ENCODE measurements around the gene MACROD2.
"Not testable (repeated sequence)": the region's sequence is repeated elsewhere in the genome, so short reads cannot be mapped to it uniquely, and the experiment has no call there.

MACROD2 gene

GRCh38 chr20:15071085-15071808, 1075.9 kb downstream of the MACROD2 start:
- no peak for DNase-seq

GRCh38 chr20:15072316-15072715, 1077.0 kb downstream of the MACROD2 start:
- no peak for DNase-seq

- DNase-seq, result no peak
These were observed 1080.3 kb downstream of the MACROD2 start for GRCh38 chr20:15075586-15075985.

DNA sequence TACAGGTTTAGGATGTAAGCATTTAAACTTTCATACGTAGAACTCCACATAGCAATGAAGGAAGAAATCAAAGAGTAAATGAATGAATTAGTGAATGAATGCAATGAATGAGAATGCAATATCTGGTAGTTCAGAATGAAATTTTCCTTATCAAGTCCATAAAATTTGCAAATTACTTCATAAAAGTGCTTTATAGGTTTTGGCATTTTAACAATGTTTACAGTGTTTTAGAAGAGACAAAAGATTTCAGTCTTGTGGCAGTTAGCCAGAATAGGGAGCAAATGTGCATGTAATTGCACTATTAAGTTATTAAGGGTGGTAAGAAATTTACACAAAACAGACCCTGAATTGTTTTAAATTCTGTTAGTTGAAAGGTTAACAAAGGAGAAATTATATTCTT, 1081.5 kb downstream of the MACROD2 start:
- no peak for DNase-seq

GRCh38 chr20:15077733-15078250, 1082.5 kb downstream of the MACROD2 start:
- no peak for DNase-seq

DNA sequence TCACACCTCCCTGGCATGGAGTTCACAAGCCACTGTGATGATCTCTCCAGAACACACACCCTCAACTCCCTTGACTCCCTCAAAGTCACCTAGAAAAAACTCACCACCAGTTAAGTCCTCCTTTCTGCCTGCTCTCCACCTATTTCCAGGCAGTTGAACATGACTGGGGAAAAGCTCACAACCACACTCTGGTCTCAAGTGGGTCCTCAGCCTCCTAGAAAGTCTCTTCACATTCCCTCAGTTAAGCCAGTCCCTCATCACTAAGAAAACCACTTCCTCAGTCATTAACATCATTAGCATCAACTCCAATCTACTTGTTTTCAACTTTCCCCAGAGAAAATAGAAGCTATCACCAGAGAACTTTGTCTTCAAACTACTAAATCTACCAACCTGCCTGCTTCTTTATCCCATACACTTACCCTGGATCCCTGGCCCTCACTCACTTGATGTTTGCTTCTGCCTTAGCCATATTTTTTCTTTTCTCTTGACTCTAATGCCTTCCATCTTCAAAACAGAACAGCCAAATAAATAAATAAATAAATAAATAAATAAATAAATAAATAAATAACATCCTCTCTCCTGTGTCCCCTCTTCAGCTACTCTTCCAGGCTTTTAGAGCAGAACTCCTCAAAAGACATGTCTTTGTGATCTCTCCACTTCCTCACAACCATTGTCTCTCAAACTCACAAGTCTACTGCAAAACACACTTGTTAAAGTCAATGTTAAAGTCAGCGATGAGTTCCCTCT, 1084.5 kb downstream of the MACROD2 start:
- no peak for DNase-seq

DNA sequence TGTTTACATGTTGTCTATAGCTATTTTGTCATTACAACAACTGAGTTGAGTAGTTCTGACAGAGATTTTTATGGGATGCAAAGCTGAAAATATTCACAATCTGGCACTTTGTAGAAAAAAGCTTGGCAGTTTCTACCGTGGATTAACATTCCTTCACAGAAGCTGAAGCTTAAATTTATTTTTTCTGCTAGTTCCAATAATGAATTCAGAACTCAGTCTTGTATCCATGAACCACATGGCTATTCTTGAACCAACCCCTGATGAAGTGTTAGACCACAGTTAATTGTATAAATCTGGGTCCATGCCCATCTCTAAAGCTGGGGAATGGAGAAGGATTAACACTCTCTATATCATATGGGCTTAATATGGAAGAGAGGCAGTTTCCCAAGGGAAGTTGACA, 1085.9 kb downstream of the MACROD2 start:
- no peak for DNase-seq

GRCh38 chr20:15091421-15092037, 1096.2 kb downstream of the MACROD2 start:
- DNase-seq, result no peak

GRCh38 chr20:15098351-15098750, 1103.0 kb downstream of the MACROD2 start:
- DNase-seq, result no peak

- DNase-seq, result no peak
These were observed 1103.8 kb downstream of the MACROD2 start for GRCh38 chr20:15099130-15099529.

- DNase-seq, result no peak
These were observed 1105.3 kb downstream of the MACROD2 start for GRCh38 chr20:15100506-15101160.

DNA sequence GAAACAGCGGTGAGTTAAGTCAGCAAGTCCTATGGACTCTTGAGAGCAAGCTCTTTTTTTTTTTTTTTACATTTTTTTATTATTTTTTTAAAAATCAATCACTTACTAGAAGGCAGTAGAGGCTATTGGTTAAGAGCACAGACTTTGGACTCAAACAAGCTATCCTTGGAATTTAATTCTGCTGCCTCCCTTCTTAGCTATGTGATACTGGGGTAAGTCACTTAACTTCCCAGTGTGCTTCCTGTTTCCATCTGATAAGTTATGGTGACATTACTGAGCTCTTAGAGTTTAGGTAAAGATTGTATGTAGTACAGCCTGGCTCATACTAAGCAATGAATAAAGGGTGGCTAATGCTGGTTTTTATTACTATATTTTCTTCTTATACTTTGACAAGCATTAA, 1112.6 kb downstream of the MACROD2 start:
- no peak for DNase-seq

GRCh38 chr20:15109494-15109893, 1114.2 kb downstream of the MACROD2 start:
- DNase-seq, result no peak

GRCh38 chr20:15111654-15112053, 1116.3 kb downstream of the MACROD2 start:
- DNase-seq, result no peak

- DNase-seq, result no peak
These were observed 1117.9 kb downstream of the MACROD2 start for GRCh38 chr20:15113144-15113773.

DNA sequence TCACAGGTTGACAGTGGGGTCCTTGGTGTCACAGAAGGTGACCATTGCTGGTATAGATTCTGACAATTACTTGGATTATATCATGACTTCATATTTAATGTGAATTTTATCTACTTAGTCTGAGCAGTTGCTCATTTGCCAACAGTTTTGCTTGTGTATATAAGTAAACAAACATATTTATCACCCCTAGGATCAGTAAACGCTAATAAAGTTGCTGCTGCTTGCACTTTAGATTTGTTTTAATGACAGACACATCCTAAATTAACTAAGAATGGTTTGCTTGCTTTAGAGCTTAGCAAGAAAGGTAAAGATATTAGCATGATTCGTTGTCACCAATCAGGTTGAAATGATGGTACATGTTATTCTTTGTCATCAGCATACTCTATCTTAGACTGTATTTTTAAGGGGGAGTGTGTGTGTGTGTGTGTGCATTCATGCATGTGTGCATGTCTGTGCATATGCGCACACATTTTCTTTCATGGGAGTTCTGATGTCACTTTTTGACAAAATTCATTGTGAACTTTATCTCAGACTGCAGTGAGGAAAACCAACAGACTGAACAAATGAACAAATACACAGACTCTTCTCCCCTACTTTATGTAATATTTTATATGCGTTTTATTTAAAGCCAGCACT, 1124.7 kb downstream of the MACROD2 start:
- no peak for DNase-seq

GRCh38 chr20:15122613-15123012, 1127.3 kb downstream of the MACROD2 start:
- DNase-seq, result no peak

GRCh38 chr20:15131176-15131575, 1135.9 kb downstream of the MACROD2 start:
- no peak for DNase-seq

DNA sequence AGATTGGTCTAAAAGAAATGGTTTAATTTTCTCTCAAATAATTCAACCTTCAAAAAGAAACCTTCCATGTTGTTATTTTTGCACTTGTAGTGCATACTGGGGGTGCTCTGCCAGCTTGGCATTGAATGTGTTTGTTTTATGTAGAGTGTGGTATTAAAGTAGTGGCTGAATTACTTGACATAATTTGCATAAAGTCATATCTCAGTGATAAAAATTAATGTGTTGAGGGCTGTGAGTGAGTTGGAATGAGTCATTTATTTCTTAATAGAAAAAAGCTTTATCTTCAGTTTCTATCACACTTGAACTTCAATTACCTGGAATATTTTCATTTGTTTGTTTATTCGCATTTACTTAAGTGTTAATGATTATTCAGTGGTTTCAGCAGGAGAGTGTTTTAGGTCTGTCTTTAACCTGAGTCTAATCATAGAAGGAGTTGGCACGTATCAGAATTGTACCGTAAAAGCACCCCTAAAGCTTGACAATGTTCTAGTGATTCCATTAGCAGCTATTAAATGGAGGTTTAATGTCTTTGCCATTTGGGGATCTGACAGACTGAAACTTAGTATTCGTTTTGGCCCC, 1143.3 kb downstream of the MACROD2 start:
- no peak for DNase-seq

DNA sequence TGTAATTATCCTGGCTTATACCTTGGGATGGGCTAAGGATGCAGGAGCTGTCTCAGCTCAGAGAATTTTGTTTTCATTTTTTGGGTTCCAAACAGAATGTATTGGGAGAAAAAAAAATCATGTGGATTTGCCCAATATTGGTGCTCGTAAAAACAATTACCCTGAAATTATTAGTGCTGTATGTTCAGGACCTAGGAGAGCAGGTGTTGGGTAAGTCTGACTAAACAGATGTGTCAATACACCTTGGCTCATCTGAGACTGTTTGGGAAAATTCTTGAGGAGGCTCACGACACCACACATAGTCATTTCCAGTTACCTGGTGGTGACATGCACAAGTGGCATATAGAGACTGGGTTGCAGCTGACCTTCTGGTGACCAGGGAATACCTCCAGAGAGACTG, 1144.2 kb downstream of the MACROD2 start:
- DNase-seq, result no peak

GRCh38 chr20:15140286-15140685, 1145.0 kb downstream of the MACROD2 start:
- DNase-seq, result no peak

- DNase-seq, result not testable (repeated sequence)
These were observed 1145.6 kb downstream of the MACROD2 start for GRCh38 chr20:15140940-15141339.
